Measurements from ENCODE around the gene IRAK1.

DNA sequence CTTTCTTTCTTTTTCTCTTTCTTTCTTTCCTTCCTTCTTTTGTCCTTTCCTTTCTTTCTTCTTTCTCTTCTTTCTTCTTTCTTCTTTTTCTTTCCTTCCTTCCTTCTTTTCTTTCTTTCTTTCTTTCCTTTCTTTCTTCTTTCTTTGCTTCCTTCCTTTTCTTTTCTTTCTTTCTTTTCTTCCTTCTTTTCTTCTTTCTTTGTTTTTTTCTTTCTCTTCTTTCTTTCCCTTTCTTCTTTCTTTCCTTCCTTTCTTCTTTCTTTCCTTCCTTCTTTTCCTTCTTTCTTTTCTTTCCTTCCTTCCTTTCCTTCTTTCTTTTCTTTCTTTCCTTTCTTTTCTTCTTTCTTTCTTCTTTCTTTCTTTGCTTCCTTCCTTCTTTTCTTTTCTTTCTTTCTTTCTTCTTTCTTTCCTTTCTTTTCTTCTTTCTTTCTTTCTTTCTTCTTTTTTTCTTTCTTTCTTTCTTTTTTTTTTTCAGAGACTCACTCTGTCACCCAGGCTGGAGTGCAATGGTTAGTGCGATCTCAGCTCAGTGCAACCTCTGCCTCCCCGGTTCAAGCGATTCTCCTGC, 28.6 kb downstream of the IRAK1 start:
- TF ChIP-seq, protein P1, sequence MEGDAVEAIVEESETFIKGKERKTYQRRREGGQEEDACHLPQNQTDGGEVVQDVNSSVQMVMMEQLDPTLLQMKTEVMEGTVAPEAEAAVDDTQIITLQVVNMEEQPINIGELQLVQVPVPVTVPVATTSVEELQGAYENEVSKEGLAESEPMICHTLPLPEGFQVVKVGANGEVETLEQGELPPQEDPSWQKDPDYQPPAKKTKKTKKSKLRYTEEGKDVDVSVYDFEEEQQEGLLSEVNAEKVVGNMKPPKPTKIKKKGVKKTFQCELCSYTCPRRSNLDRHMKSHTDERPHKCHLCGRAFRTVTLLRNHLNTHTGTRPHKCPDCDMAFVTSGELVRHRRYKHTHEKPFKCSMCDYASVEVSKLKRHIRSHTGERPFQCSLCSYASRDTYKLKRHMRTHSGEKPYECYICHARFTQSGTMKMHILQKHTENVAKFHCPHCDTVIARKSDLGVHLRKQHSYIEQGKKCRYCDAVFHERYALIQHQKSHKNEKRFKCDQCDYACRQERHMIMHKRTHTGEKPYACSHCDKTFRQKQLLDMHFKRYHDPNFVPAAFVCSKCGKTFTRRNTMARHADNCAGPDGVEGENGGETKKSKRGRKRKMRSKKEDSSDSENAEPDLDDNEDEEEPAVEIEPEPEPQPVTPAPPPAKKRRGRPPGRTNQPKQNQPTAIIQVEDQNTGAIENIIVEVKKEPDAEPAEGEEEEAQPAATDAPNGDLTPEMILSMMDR (IDR thresholded peaks at IDR 0.05), result no peak
- TF ChIP-seq POLR2AphosphoS5 (IDR thresholded peaks at IDR 0.05; ENCODE audit: low read depth, low read length) (no peak), SIN3A (IDR thresholded peaks at IDR 0.05; ENCODE audit: borderline replicate concordance, insufficient read depth, low read depth, low read length) (no peak), TCF7L2 (IDR thresholded peaks at IDR 0.05; ENCODE audit: low read depth, low read length) (no peak)
- TF ChIP-seq, protein P2, sequence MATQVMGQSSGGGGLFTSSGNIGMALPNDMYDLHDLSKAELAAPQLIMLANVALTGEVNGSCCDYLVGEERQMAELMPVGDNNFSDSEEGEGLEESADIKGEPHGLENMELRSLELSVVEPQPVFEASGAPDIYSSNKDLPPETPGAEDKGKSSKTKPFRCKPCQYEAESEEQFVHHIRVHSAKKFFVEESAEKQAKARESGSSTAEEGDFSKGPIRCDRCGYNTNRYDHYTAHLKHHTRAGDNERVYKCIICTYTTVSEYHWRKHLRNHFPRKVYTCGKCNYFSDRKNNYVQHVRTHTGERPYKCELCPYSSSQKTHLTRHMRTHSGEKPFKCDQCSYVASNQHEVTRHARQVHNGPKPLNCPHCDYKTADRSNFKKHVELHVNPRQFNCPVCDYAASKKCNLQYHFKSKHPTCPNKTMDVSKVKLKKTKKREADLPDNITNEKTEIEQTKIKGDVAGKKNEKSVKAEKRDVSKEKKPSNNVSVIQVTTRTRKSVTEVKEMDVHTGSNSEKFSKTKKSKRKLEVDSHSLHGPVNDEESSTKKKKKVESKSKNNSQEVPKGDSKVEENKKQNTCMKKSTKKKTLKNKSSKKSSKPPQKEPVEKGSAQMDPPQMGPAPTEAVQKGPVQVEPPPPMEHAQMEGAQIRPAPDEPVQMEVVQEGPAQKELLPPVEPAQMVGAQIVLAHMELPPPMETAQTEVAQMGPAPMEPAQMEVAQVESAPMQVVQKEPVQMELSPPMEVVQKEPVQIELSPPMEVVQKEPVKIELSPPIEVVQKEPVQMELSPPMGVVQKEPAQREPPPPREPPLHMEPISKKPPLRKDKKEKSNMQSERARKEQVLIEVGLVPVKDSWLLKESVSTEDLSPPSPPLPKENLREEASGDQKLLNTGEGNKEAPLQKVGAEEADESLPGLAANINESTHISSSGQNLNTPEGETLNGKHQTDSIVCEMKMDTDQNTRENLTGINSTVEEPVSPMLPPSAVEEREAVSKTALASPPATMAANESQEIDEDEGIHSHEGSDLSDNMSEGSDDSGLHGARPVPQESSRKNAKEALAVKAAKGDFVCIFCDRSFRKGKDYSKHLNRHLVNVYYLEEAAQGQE (IDR thresholded peaks at IDR 0.05; ENCODE audit: insufficient read depth in 1 of 2, low read depth in 2 of 2, low read length in 1 of 2), result no peak

Measured in Panc1 (cell line).